Cardiac muscle cell (in vitro differentiated cells and primary cell): ENCODE measurements around the gene TMTC1. TPM values are rescaled to one million over a fixed set of nuclear protein-coding genes. Genes with fewer than 3 reads are reported as not detected.

ENCODE experiments used
- DNase-seq, 2 donors: peaks; one replicate each; pipeline versions ENCODE4 v3.0.0 to v3.0.0-alpha.2; 2010 to 2017; ENCODE audit warnings: low read depth in 1 of 2, low spot score in 1 of 2
- H3K27ac ChIP-seq: fragments of 200-600 bp; sonication (generic); 2 replicates; pipeline ENCODE4 v1.5.1; 2016
- H3K27me3 ChIP-seq: fragments of 200-600 bp; sonication (generic); 2 replicates; pipeline ENCODE4 v1.6.0; 2016; ENCODE audit warnings: control low read depth
- H3K36me3 ChIP-seq: fragments of 200-600 bp; sonication (generic); 2 replicates; pipeline ENCODE4 v1.5.1; 2016; ENCODE audit warnings: control low read depth
- H3K4me1 ChIP-seq: fragments of 200-600 bp; sonication (generic); 2 replicates; pipeline ENCODE4 v1.8.1; 2017; ENCODE audit warnings: low read depth, mild to moderate bottlenecking, mixed run types
- H3K4me3 ChIP-seq: fragments of 200-600 bp; sonication (generic); 2 replicates; pipeline ENCODE4 v1.5.1; 2016; ENCODE audit warnings: mild to moderate bottlenecking
- H3K9me3 ChIP-seq: fragments of 200-600 bp; sonication (generic); 2 replicates; pipeline ENCODE4 v1.5.1; 2017; ENCODE audit warnings: low read depth, mild to moderate bottlenecking, control low read depth
- CTCF ChIP-seq: IDR thresholded peaks from 2 replicates; pipeline ENCODE4 v1.5.1; 2012; ENCODE audit warnings: low read depth, mild to moderate bottlenecking, low read length
- polyA plus RNA-seq: library from polyadenylated mRNA; unstranded; fragments of >200 nt; fragmentation: Nextera tagmentation; extraction: Ambion mirVana; gene quantifications from 2 replicates; pipeline ENCODE4 v1.2.1, GENCODE V29; 2016
- total RNA-seq: library from RNA; depleted of rRNA; stranded (reverse); fragments of >200 nt; gene quantifications from 2 replicates; pipeline ENCODE4 v1.2.3, GENCODE V29; 2016

The TMTC1 gene
- total and polyA plus RNA-seq, 2 experiments from 2014 or later: 16.0 to 25.3 TPM

- peak; percentile 47 for TF ChIP-seq CTCF
These were observed 264.1 kb downstream of the TMTC1 start for GRCh38 chr12:29519585-29520182.

GRCh38 chr12:29518407-29518806 is 265.3 kb downstream of the TMTC1 start:
- H3K36me3 ChIP-seq: no peaks in the 10 kb centered on the region
- no peaks in the 10 kb centered on the region for H3K9me3 ChIP-seq
- H3K27me3 ChIP-seq: no peaks in the 10 kb centered on the region
- H3K4me3 ChIP-seq: no peak overlapping the region
- DNase-seq: no peak
- no peaks in the 10 kb centered on the region for H3K4me1 ChIP-seq
- no peak overlapping the region for H3K27ac ChIP-seq
- no peak for TF ChIP-seq CTCF

More at GRCh38 chr12:29519585-29520182, 264.1 kb downstream of the TMTC1 start:
- no peaks in the 10 kb centered on the region for H3K27me3 ChIP-seq
- H3K9me3 ChIP-seq: no peaks in the 10 kb centered on the region
- no peak overlapping the region for H3K4me3 ChIP-seq
- peak; percentile 29 to 79 for DNase-seq
- H3K27ac ChIP-seq: no peak overlapping the region
- H3K4me1 ChIP-seq: no peaks in the 10 kb centered on the region
- H3K36me3 ChIP-seq: no peaks in the 10 kb centered on the region

DNA sequence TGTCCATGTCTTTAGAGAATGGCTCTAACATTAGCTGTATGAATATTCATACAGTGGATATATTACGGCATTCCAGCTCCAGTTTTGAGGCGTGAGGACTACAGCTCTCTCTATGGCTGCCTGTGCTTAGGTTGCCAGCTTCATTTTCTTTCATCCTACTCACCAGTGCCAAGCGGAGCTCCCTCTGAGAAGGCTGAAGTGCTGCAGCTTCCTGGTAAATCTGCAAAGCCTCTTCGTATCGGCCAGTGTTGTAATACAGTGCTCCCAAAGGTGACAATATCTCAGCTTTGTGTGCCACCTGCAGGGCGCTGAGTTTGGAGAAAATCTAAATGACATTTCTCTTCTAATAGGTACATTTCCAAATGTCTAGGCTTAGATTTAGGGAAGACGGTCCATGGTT is 266.5 kb downstream of the TMTC1 start:
- TF ChIP-seq CTCF: no peak
- H3K27me3 ChIP-seq: no peaks in the 10 kb centered on the region

GRCh38 chr12:29516431-29516875 is 267.3 kb downstream of the TMTC1 start:
- DNase-seq: peak in 1 of 2 donors; percentile 47
- H3K4me3 ChIP-seq: no peak overlapping the region
- H3K27ac ChIP-seq: no peak overlapping the region
- H3K4me1 ChIP-seq: no peaks in the 10 kb centered on the region
- H3K36me3 ChIP-seq: no peaks in the 10 kb centered on the region
- no peaks in the 10 kb centered on the region for H3K9me3 ChIP-seq
- TF ChIP-seq CTCF: no peak
- H3K27me3 ChIP-seq: no peaks in the 10 kb centered on the region

More for the DNA sequence above, 266.5 kb downstream of the TMTC1 start:
- no peaks in the 10 kb centered on the region for H3K4me1 ChIP-seq
- no peaks in the 10 kb centered on the region for H3K9me3 ChIP-seq
- H3K36me3 ChIP-seq: no peaks in the 10 kb centered on the region
- no peak for DNase-seq
- H3K27ac ChIP-seq: no peak overlapping the region
- no peak overlapping the region for H3K4me3 ChIP-seq

- H3K9me3 ChIP-seq: no peaks in the 10 kb centered on the region
- H3K27ac ChIP-seq: no peak overlapping the region
- DNase-seq: no peak
- no peaks in the 10 kb centered on the region for H3K36me3 ChIP-seq
- no peak overlapping the region for H3K4me3 ChIP-seq
- no peaks in the 10 kb centered on the region for H3K4me1 ChIP-seq
- no peaks in the 10 kb centered on the region for H3K27me3 ChIP-seq
- TF ChIP-seq CTCF: no peak
These were observed 273.1 kb downstream of the TMTC1 start for GRCh38 chr12:29510591-29511185.
